HG03558 (cell line): ENCODE data around the gene SMAP1.
"Not testable (repeated sequence)": the region's sequence is repeated elsewhere in the genome, so short reads cannot be mapped to it uniquely, and the experiment has no call there.

Experiments used
- ATAC-seq: cut with Tn5 transposase; IDR thresholded peaks from one replicate; pipeline ENCODE4 v1.9.1; 2021; ENCODE audit warnings: moderate number of reproducible peaks; ENCODE audit not compliant: unreplicated experiment; ENCODE audit errors: extremely low read depth

SMAP1 gene

GRCh38 chr6:70735513-70735912 lies 67.8 kb downstream of the SMAP1 start:
- ATAC-seq = no peak

- no peak for ATAC-seq
Measured at GRCh38 chr6:70738028-70738427, 70.3 kb downstream of the SMAP1 start.

GRCh38 chr6:70739534-70739933 lies 71.9 kb downstream of the SMAP1 start:
- ATAC-seq = no peak

- ATAC-seq = not testable (repeated sequence)
Measured at GRCh38 chr6:70740746-70741145, 73.1 kb downstream of the SMAP1 start.

- not testable (repeated sequence) for ATAC-seq
Measured at GRCh38 chr6:70742462-70742861, 74.8 kb downstream of the SMAP1 start.

DNA sequence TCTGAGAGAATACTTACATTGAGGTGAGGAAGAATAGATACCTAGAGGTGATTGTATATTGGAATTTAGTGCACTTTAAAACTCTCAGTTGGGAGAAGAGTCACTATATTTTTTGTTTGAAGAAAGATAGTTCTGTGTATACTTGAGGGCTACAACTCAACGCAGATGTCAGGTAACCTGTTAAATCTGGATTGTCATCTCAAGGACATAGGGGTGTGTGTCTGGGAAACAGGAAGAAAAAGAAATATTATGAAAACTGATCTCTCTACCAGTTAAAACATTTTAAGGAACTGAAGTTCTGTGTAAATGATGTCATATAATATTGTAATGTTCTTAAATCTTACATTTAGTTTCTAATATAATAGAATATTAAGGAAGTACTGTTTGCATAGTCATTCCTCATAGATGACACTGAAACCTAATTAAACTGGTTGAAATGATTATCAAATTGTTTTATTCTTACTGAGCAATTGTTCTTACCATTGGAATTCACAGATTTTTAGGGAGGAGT lies 86.2 kb downstream of the SMAP1 start:
- no peak for ATAC-seq

DNA sequence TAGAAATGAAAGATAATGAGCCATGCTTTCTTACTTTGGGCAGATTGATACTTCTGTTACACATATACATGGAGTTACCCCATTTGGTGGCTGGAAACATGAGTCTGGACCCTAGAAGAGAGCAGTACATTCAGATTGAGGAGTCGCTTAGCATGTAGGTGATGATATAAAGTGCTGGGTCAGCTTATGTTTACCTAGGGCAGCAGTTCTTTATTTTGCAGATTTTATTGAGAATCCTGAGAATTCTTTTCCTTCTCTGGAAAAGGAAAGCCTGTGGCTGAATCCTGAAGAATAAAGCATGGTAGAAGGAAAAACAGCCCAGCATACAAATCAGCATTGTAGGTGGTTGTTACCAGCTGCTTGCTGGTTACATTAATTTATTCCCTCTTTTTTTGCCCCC lies 91.2 kb downstream of the SMAP1 start:
- no peak for ATAC-seq

GRCh38 chr6:70763754-70764510 lies 96.2 kb downstream of the SMAP1 start:
- no peak for ATAC-seq

GRCh38 chr6:70764706-70765105 lies 97.0 kb downstream of the SMAP1 start:
- ATAC-seq = no peak

DNA sequence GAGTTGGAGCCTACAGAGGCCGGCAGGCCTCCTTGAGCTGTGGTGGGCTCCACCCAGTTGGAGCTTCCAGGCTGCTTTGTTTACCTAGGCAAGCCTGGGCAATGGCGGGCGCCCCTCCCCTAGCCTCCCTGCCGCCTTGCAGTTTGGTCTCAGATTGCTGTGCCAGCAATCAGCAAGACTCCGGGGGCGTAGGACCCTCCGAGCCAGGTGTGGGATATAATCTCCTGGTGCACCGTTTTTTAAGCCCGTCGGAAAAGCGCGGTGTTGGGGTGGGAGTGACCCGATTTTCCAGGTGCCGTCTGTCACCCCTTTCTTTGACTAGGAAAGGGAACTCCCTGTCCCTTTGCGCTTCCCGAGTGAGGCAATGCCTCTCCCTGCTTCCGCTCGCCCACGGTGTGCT lies 103.7 kb downstream of the SMAP1 start:
- ATAC-seq = not testable (repeated sequence)

DNA sequence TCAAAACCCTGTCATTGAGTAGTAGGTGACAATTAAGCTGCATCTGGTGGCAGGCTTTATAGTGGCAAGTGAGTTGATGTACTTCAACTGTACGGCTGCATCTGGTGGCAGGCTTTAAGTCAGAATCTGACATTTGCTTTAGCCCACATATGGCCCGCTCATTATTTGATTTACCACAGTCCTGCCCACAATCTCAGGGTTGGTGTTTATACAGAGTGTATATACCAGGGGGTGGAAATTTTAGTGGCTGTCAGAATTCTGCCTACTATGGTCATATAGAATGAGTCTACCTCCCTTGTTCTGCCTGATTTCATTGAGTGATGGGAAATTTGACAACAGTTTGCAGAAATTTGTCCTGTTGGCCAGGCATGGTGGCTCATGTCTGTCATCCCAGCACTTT lies 112.3 kb downstream of the SMAP1 start:
- no peak for ATAC-seq

- no peak for ATAC-seq
Measured at GRCh38 chr6:70790483-70791224, 123.0 kb downstream of the SMAP1 start.

DNA sequence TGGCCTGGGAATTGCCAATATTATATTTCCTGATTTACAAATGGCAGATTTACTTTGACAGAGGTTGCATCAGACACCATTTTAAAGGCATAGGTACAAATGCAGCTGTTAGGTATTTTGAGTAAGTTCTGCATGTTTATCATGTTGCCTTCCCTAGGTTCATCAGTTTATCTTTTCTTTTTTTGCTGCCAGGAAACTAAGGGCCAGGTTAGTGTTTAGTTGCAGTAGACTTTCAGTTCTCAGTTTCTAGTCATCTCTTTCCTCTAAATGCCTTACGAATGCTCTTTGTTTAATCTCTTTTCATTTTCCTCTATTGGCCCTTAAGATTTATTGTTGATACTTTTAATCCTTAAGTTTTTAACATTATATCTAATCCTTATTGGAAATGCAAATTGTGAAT lies 129.9 kb downstream of the SMAP1 start:
- peak; percentile 96 for ATAC-seq

DNA sequence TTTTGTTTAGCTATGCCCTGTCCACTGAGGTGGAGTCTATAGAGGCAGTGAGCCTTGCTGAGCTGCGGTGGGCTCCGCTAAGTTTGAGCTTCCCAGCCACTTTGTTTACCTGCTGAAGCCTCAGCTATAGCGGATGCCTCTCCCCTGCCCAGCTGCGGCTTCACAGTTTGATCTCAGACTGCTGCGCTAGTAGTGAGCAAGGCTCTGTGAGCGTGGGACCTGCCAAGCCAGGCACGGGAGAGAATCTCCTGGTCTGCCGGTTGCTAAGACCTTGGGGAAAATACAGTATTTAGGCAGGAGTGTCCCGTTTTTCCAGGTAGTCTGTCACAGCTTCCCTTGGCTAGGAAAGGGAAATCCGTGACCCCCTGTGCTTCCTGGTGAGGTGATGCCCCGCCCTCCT lies 138.4 kb downstream of the SMAP1 start:
- no peak for ATAC-seq

DNA sequence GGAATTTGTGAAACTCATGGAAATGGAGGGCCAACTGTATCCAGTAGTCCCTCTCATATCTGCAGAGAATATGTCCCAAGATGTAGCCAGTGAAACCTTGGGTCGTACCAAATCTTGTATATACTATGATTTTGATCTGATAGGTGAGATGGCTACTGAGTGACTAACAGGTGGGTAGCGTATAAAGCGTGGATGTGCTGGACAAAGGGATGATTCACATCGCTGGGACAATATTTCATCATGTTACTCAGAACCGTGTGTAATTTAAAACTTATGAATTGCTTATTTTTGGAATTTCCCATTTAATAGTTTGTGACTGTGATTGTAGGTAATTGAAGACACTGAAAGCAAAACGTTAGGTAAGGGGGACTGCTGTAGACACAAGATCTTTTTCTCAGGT lies 144.1 kb downstream of the SMAP1 start:
- ATAC-seq = no peak

- ATAC-seq = no peak
Measured at GRCh38 chr6:70813885-70814284, 146.2 kb downstream of the SMAP1 start.

DNA sequence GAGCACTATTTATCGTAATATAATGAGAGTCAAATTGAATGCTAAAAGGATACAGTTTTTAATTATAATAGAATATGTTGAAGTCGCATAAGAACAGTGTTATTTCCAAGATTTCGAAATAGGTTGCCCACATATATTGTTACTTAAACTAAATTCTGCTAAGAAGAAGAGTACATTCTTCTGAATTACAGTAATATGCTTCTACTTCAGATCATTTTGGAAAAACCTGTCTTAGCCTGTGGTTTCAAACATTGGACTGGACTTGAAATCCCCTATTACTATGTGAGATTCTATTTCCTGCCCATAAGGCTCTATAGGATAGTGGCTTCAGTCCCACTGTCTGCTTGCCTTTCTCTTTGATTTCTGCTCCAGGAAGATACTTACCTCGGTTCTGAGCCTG lies 152.0 kb downstream of the SMAP1 start:
- no peak for ATAC-seq

DNA sequence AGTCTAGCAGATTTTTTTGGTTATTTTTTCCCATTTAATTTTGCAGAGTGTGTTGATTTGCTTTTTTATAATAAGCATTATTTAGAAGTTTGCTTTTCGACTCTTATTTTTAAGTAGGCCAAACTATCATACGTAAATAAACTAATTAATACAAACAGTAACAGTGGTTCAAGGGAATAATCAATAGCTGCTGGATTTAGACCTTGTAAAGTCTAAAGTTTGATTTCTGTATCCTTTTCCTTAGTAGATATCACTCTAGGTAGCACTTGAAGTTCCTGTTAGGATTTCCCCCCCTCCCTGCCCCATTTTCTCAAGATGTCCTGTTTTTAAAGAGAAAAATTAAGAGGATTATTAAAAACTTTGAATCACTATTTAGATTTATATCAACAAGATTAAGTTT lies 153.1 kb downstream of the SMAP1 start:
- no peak for ATAC-seq

DNA sequence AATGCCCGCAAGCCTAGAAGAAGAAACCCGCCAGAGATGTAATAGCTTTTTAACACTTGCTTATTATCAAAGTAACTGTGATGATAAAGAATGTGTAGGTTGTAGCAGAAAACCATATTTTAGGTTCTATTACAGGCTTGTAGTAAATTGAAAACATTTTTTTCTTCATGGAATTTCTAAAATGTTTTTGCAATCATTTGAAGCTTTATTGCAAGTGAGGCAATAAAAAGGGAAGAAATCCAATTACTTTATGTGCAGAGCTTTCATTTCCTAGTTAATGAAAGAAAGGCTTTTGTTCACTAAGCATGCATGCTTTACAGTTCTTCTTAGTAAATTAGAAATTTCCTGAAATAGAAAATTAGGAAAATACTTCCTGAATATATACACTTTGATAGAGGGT lies 154.1 kb downstream of the SMAP1 start:
- no peak for ATAC-seq

DNA sequence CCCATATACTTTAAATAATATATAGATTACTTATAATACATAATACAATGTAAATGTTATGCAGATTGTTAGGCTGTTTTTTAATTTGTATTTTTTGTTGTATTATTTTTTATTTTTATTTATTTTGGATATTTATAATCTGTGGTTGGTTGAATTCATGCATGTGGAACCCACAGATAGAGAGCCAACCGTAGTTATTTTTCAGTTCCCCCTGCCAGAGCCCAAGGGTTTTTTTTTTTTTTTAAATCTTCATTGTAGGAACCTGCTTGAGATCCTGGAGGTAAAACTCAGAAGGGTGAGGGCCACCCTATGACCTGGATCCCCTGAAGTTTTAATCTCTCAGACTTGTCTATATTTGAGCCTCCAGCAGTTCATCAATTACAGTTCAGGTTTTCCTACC lies 156.0 kb downstream of the SMAP1 start:
- ATAC-seq = no peak

- ATAC-seq = no peak
Measured at GRCh38 chr6:70831427-70831826, 163.7 kb downstream of the SMAP1 start.

GRCh38 chr6:70834520-70834919 lies 166.8 kb downstream of the SMAP1 start:
- no peak for ATAC-seq
